Stimulated activated CD8-positive, alpha-beta memory T cell treated with anti-CD3 and anti-CD28 coated beads, Interleukin-12 subunit alpha, Interleukin-12 subunit beta, amount 100 ng/mL, for 24 hours (primary cell): ENCODE measurements around the gene ADPRHL1.
"Not testable (repeated sequence)": the region's sequence is repeated elsewhere in the genome, so short reads cannot be mapped to it uniquely, and the experiment has no call there.

ENCODE experiments used
- DNase-seq: peaks from one replicate; pipeline ENCODE4 v3.0.0-alpha.2; 2020; ENCODE audit errors: extremely low read depth

Gene ADPRHL1

GRCh38 chr13:113456116-113456702 lies 2.9 kb upstream of the ADPRHL1 start:
- DNase-seq, result no peak

GRCh38 chr13:113455384-113455783 lies 2.1 kb upstream of the ADPRHL1 start:
- no peak for DNase-seq

- no peak for DNase-seq
These were observed 1.6 kb upstream of the ADPRHL1 start for GRCh38 chr13:113454936-113455335.

- DNase-seq, result no peak
These were observed 822 bp downstream of the ADPRHL1 start for GRCh38 chr13:113452466-113452865.

- no peak for DNase-seq
These were observed 1.3 kb downstream of the ADPRHL1 start for GRCh38 chr13:113451951-113452421.

GRCh38 chr13:113450861-113451620 lies 2.2 kb downstream of the ADPRHL1 start:
- not testable (repeated sequence) for DNase-seq

GRCh38 chr13:113450348-113450744 lies 2.9 kb downstream of the ADPRHL1 start:
- DNase-seq, result not testable (repeated sequence)

GRCh38 chr13:113449693-113450347 lies 3.5 kb downstream of the ADPRHL1 start:
- no peak for DNase-seq

- DNase-seq, result no peak
These were observed 4.2 kb downstream of the ADPRHL1 start for GRCh38 chr13:113448885-113449692.

GRCh38 chr13:113448545-113448884 lies 4.8 kb downstream of the ADPRHL1 start:
- no peak for DNase-seq

GRCh38 chr13:113447596-113447995 lies 5.7 kb downstream of the ADPRHL1 start:
- DNase-seq, result no peak

GRCh38 chr13:113446488-113446854 lies 6.8 kb downstream of the ADPRHL1 start:
- no peak for DNase-seq

- DNase-seq, result no peak
These were observed 7.3 kb downstream of the ADPRHL1 start for GRCh38 chr13:113445791-113446487.

GRCh38 chr13:113443991-113444390 lies 9.3 kb downstream of the ADPRHL1 start:
- DNase-seq, result no peak

GRCh38 chr13:113442985-113443362 lies 10.3 kb downstream of the ADPRHL1 start:
- no peak for DNase-seq

GRCh38 chr13:113442354-113442984 lies 10.8 kb downstream of the ADPRHL1 start:
- DNase-seq, result no peak

- DNase-seq, result no peak
These were observed 11.6 kb downstream of the ADPRHL1 start for GRCh38 chr13:113441661-113442060.

- DNase-seq, result no peak
These were observed 15.8 kb downstream of the ADPRHL1 start for GRCh38 chr13:113437408-113438010.

GRCh38 chr13:113436866-113437265 lies 16.4 kb downstream of the ADPRHL1 start:
- DNase-seq, result not testable (repeated sequence)

- not testable (repeated sequence) for DNase-seq
These were observed 17.4 kb downstream of the ADPRHL1 start for GRCh38 chr13:113435907-113436306.
